A673 (cell line): ENCODE measurements around the gene CHRNB1. TPM values are rescaled to one million over a fixed set of nuclear protein-coding genes. Genes with fewer than 3 reads are reported as not detected.

Experiments
- BruUV-seq: library from RNA; stranded (reverse); fragments of 400-500 nt; replicated peaks from 2 replicates; lab custom pipeline; 2021; lab: Mats Ljungman, UMichigan
- CTCF ChIA-PET: fragments of 300-600 bp; sonication (Branson Sonifier 250); formaldehyde crosslinking; loops from one replicate; lab custom pipeline; 2022; ENCODE audit warnings: antibody characterized with exemption; lab: Charles Lee
- POLR2A ChIA-PET: fragments of 300-600 bp; sonication (Branson Sonifier 250); formaldehyde crosslinking; loops from one replicate; lab custom pipeline; 2022; ENCODE audit warnings: antibody characterized with exemption; ENCODE audit not compliant: low non-redundant PET; lab: Charles Lee
- DNase-seq: peaks from one replicate; pipeline ENCODE4 v3.0.0-alpha.2; 2015; ENCODE audit warnings: low spot score
- H3K27ac ChIP-seq: fragments of 200-600 bp; sonication (generic); 2 replicates; pipeline ENCODE4 v1.5.1; 2016; ENCODE audit warnings: mixed run types, low read depth, mild to moderate bottlenecking, mixed read lengths, antibody characterized with exemption, low read length; ENCODE audit not compliant: poor library complexity, severe bottlenecking
- H3K27me3 ChIP-seq: fragments of 200-600 bp; sonication (generic); replicated peaks from 2 replicates; pipeline ENCODE4 v1.6.1; 2017; ENCODE audit warnings: mixed run types, low read depth, mild to moderate bottlenecking, mixed read lengths, antibody characterized with exemption, low read length; ENCODE audit not compliant: insufficient read depth, poor library complexity
- H3K36me3 ChIP-seq: fragments of 200-600 bp; sonication (generic); 2 replicates; pipeline ENCODE4 v1.6.1; 2016; ENCODE audit warnings: mixed run types, mild to moderate bottlenecking, mixed read lengths, antibody characterized with exemption, low read length; ENCODE audit not compliant: insufficient read depth, poor library complexity, severe bottlenecking
- H3K4me1 ChIP-seq: fragments of 200-600 bp; sonication (generic); 2 replicates; pipeline ENCODE4 v1.6.1; 2017; ENCODE audit warnings: mixed run types, mild to moderate bottlenecking, mixed read lengths, antibody characterized with exemption, low read length; ENCODE audit not compliant: insufficient read depth, poor library complexity, severe bottlenecking
- H3K4me3 ChIP-seq: fragments of 200-600 bp; sonication (generic); 2 replicates; pipeline ENCODE4 v1.5.1; 2016; ENCODE audit warnings: low read depth, mixed run types, mild to moderate bottlenecking, mixed read lengths, low read length; ENCODE audit not compliant: poor library complexity, severe bottlenecking
- H3K9me3 ChIP-seq: fragments of 200-600 bp; sonication (generic); 2 replicates; pipeline ENCODE4 v1.6.1; 2016; ENCODE audit warnings: mixed run types, low read depth, mild to moderate bottlenecking, mixed read lengths, antibody characterized with exemption, low read length; ENCODE audit not compliant: poor library complexity, severe bottlenecking
- CTCF ChIP-seq: fragments of 300-800, 200-600 bp; sonication (generic); conservative IDR thresholded peaks from 2 replicates; pipeline ENCODE4 v1.5.1; 2017; ENCODE audit warnings: low read depth, mild to moderate bottlenecking, antibody characterized with exemption, low read length, moderate library complexity, mixed read lengths
- EZH2 ChIP-seq: fragments of 200-600 bp; sonication (generic); IDR thresholded peaks from 2 replicates; pipeline ENCODE4 v1.6.1; 2017; ENCODE audit warnings: borderline replicate concordance, low read depth, mild to moderate bottlenecking, mixed read lengths, antibody characterized with exemption, low read length; ENCODE audit not compliant: poor library complexity, severe bottlenecking
- intact Hi-C: fragments of 100-400 bp; cut with micrococcal nuclease; formaldehyde crosslinking; loops from one replicate; pipeline ENCODE4 v1.10.0; 2022; ENCODE audit not compliant: unreplicated experiment
- total RNA-seq: library from RNA; stranded (reverse); gene quantifications from 2 replicates; pipeline ENCODE4 v1.2.3, GENCODE V29; 2021

The CHRNB1 gene
- total RNA-seq, 1 experiment from 2014 or later = 5.2 TPM

GRCh38 chr17:7464081-7464480 is 19.2 kb downstream of the CHRNB1 start:
- no peaks in the 10 kb centered on the region for H3K27me3 ChIP-seq
- no peaks in the 10 kb centered on the region for H3K9me3 ChIP-seq
- peaks cover 12% of the 10 kb centered on the region for H3K36me3 ChIP-seq
- H3K4me1 ChIP-seq = no peaks in the 10 kb centered on the region
- no TSS peak for BruUV-seq
- intact Hi-C loops = no loop called here
- ChIA-PET CTCF (no interaction called here), POLR2A (interaction anchor here (0.6 to 0.7 kb wide), 3 partner anchors 9 to 26 kb away, joined by 5 to 10 read pairs (median 9); partner anchors contain the start of gene ZBTB4)
- TF ChIP-seq CTCF (no peak), EZH2 (no peak)
- H3K27ac ChIP-seq = no peak overlapping the region
- no peak overlapping the region for H3K4me3 ChIP-seq
- no peak for DNase-seq

- POLR2A ChIA-PET = no interaction called here
Observed at GRCh38 chr17:7465597-7466275, 20.9 kb downstream of the CHRNB1 start.

GRCh38 chr17:7466318-7466638 is 21.4 kb downstream of the CHRNB1 start:
- H3K4me1 ChIP-seq = no peaks in the 10 kb centered on the region
- CTCF ChIA-PET = no interaction called here
- peaks cover 12% of the 10 kb centered on the region for H3K36me3 ChIP-seq
- no peaks in the 10 kb centered on the region for H3K27me3 ChIP-seq
- no peak for DNase-seq
- H3K9me3 ChIP-seq = no peaks in the 10 kb centered on the region
- H3K27ac ChIP-seq = no peak overlapping the region
- POLR2A ChIA-PET = no interaction called here
- TF ChIP-seq CTCF = no peak
- TF ChIP-seq EZH2 = no peak
- intact Hi-C loops = no loop called here
- H3K4me3 ChIP-seq = no peak overlapping the region
- BruUV-seq = no TSS peak

More at GRCh38 chr17:7465597-7466275, 20.9 kb downstream of the CHRNB1 start:
- no TSS peak for BruUV-seq
- Histone ChIP-seq H3K27me3 (no peaks in the 10 kb centered on the region), H3K4me1 (no peaks in the 10 kb centered on the region), H3K27ac (no peak overlapping the region), H3K4me3 (no peak overlapping the region), H3K9me3 (no peaks in the 10 kb centered on the region), H3K36me3 (peaks cover 12% of the 10 kb centered on the region)
- no peak for DNase-seq
- intact Hi-C loops = no loop called here
- CTCF ChIA-PET = no interaction called here
- no peak for TF ChIP-seq EZH2
- no peak for TF ChIP-seq CTCF
